ENCODE measurements around the gene GRAMD1B. TPM values are rescaled to one million over a fixed set of nuclear protein-coding genes. Genes with fewer than 3 reads are reported as not detected.

The GRAMD1B gene
- total and polyA plus RNA-seq, 12 donors: 7.3 to 41.0 (median 21.0) TPM

GRCh38 chr11:123642435-123642834 is 212.4 kb downstream of the GRAMD1B start:
- 88% methylated on average over 15 of the region's 15 CpGs for WGBS, 2 donors
- Histone ChIP-seq H3K36me3 (no peaks in the 10 kb centered on the region), H3K27me3 (peaks cover 0 to 3% (median 0%) of the 10 kb centered on the region in 7 donors), H3K4me3 (no peak overlapping the region), H3K9me3 (no peaks in the 10 kb centered on the region), H3K27ac (no peak overlapping the region), H3K4me1 (peaks cover 0 to 5% (median 0%) of the 10 kb centered on the region in 9 donors)
- DNase-seq (no peak), ATAC-seq (no peak)
- no peak for TF ChIP-seq CTCF (IDR thresholded peaks at IDR 0.05)
- intact Hi-C loops (cut with DNase I): loop anchor here in 2 of 10 donors (5.0 kb wide), 1 partner anchor 65 kb away; no protein-coding TSS in a partner anchor

DNA sequence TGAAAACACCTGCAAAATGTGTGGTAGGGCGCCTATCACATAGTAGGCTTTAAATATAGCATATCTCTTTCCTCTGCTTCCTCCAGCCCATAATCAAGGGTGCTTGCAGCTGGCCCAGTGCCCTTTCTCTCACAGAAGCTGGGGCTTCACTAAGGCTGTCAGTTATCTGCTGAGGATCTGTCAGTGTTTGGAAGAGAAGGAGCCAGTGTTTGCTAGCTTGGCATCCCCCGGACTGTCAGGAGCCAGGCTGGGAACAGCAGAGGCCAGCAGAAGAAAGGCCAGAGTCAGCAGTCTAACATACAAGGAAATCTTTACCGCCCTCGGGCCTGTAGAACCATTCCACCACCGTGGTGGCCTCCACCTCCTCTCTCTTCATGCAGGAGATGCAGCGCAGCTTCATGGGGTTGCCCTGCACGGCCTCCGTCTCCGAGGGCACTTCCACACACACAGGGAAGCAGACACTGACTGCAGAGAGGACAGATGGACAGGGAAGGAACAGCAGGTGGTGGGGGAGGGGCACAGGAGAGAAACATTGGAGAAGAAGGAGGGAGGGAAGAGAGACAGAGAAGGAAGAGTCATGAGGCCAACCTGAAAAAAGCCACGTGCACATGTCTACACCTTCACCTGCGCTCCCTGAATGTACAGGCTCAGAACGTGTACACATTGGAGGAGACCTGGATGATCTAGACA is 215.4 kb downstream of the GRAMD1B start:
- Histone ChIP-seq H3K27ac (no peak overlapping the region), H3K4me3 (no peak overlapping the region), H3K9me3 (no peaks in the 10 kb centered on the region), H3K36me3 (no peaks in the 10 kb centered on the region), H3K27me3 (peaks cover 0 to 7% (median 0%) of the 10 kb centered on the region in 7 donors), H3K4me1 (peaks cover 0 to 5% (median 0%) of the 10 kb centered on the region in 9 donors)
- ATAC-seq: no peak
- intact Hi-C loops (cut with DNase I): loop anchor here in 1 of 10 donors (5.0 kb wide), 1 partner anchor 62 kb away; no protein-coding TSS in a partner anchor
- no peak for DNase-seq
- WGBS, 2 donors: 80 to 83% methylated on average over 12 of the region's 12 CpGs
- TF ChIP-seq CTCF (IDR thresholded peaks at IDR 0.05): no peak

- no peak overlapping the region for H3K4me3 ChIP-seq
- H3K4me1 ChIP-seq: peaks cover 4 to 33% (median 21%) of the 10 kb centered on the region in 9 donors
- ATAC-seq (no peak), DNase-seq (no peak)
- no peak overlapping the region for H3K27ac ChIP-seq
- no peak for TF ChIP-seq CTCF (IDR thresholded peaks at IDR 0.05)
- peaks cover 0 to 57% (median 0%) of the 10 kb centered on the region in 7 donors for H3K27me3 ChIP-seq
- H3K9me3 ChIP-seq: no peaks in the 10 kb centered on the region
- H3K36me3 ChIP-seq: no peaks in the 10 kb centered on the region
- intact Hi-C loops (cut with DNase I): loop anchor here in 1 of 10 donors (5.0 kb wide), 1 partner anchor 51 kb away; no protein-coding TSS in a partner anchor
- WGBS, 2 donors: 97 to 99% methylated on average over 2 of the region's 2 CpGs
Observed at GRCh38 chr11:123650901-123651300, 220.8 kb downstream of the GRAMD1B start.

DNA sequence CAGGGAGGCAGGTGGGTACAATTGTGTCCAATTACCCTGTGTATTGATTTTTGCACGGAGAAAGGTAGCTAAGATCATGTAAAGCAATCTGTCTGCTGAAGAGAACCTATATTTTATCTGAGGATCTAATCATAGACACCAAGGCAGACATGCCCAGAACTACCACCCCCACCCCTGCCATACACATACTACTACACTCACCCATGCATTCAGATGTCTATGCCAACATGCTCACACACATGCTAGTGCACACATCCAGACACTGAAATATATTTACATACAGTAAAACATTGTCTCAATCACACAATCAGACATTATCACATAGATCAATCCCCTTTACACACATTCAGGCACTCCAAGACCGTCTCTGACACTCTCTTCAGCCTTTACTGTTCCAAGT is 222.5 kb downstream of the GRAMD1B start:
- H3K4me3 ChIP-seq: no peak overlapping the region
- no peak for ATAC-seq
- no peaks in the 10 kb centered on the region for H3K36me3 ChIP-seq
- intact Hi-C loops (cut with DNase I): loop anchor here in 1 of 10 donors (5.0 kb wide), 1 partner anchor 50 kb away; no protein-coding TSS in a partner anchor
- H3K4me1 ChIP-seq: peaks cover 4 to 33% (median 21%) of the 10 kb centered on the region in 9 donors
- WGBS, 2 donors: 51 to 59% methylated on average over 2 of the region's 2 CpGs
- H3K27ac ChIP-seq: no peak overlapping the region
- no peak for DNase-seq
- H3K27me3 ChIP-seq: peaks cover 0 to 66% (median 0%) of the 10 kb centered on the region in 7 donors
- TF ChIP-seq CTCF (IDR thresholded peaks at IDR 0.05): no peak
- no peaks in the 10 kb centered on the region for H3K9me3 ChIP-seq

Data from heart right ventricle (tissue), 16 donors.